Measurements from ENCODE around the gene TP53BP2.
"Not testable (repeated sequence)": the region's sequence is repeated elsewhere in the genome, so short reads cannot be mapped to it uniquely, and the experiment has no call there.

Gene TP53BP2

DNA sequence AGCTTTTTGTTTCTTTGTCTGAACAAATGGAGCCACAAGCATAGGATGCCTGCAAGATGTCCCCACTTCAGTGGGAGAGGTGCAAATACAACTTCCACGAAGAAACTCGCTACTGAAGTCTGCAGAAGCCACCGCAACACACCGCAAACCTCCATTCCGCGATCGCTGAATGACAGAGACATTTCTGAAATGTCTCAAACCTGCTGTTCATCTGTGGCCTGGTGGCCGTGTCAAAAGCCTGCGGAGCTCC, 1.0 kb downstream of the TP53BP2 start:
- Histone ChIP-seq H4K20me1 (ENCODE audit: insufficient read depth) (peaks cover 10% of the 10 kb centered on the region; the same call in 1 of the 2 replicates), H3K27ac (peak overlapping the region; percentile 88), H3K27me3 (ENCODE audit: insufficient read depth, low read depth) (no peaks in the 10 kb centered on the region), H3K4me1 (ENCODE audit: low read depth, poor library complexity, severe bottlenecking) (peaks cover 43% of the 10 kb centered on the region), H3K4me3 (IDR thresholded peaks at IDR 0.05; ENCODE audit: insufficient read depth, low read depth, low read length) (peak overlapping the region; percentile 70), H3K79me2 (ENCODE audit: insufficient read depth, low read depth) (peaks cover 47% of the 10 kb centered on the region), H2AFZ (ENCODE audit: low read depth) (peak overlapping the region; percentile 76), H3K9ac (peak overlapping the region; percentile 96), H3K4me2 (peak overlapping the region; percentile 67), H3K36me3 (ENCODE audit: insufficient read depth) (no peaks in the 10 kb centered on the region)
- TF ChIP-seq, protein P1, sequence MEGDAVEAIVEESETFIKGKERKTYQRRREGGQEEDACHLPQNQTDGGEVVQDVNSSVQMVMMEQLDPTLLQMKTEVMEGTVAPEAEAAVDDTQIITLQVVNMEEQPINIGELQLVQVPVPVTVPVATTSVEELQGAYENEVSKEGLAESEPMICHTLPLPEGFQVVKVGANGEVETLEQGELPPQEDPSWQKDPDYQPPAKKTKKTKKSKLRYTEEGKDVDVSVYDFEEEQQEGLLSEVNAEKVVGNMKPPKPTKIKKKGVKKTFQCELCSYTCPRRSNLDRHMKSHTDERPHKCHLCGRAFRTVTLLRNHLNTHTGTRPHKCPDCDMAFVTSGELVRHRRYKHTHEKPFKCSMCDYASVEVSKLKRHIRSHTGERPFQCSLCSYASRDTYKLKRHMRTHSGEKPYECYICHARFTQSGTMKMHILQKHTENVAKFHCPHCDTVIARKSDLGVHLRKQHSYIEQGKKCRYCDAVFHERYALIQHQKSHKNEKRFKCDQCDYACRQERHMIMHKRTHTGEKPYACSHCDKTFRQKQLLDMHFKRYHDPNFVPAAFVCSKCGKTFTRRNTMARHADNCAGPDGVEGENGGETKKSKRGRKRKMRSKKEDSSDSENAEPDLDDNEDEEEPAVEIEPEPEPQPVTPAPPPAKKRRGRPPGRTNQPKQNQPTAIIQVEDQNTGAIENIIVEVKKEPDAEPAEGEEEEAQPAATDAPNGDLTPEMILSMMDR (conservative IDR thresholded peaks at IDR 0.05; ENCODE audit: low read depth, low read length): no peak

DNA sequence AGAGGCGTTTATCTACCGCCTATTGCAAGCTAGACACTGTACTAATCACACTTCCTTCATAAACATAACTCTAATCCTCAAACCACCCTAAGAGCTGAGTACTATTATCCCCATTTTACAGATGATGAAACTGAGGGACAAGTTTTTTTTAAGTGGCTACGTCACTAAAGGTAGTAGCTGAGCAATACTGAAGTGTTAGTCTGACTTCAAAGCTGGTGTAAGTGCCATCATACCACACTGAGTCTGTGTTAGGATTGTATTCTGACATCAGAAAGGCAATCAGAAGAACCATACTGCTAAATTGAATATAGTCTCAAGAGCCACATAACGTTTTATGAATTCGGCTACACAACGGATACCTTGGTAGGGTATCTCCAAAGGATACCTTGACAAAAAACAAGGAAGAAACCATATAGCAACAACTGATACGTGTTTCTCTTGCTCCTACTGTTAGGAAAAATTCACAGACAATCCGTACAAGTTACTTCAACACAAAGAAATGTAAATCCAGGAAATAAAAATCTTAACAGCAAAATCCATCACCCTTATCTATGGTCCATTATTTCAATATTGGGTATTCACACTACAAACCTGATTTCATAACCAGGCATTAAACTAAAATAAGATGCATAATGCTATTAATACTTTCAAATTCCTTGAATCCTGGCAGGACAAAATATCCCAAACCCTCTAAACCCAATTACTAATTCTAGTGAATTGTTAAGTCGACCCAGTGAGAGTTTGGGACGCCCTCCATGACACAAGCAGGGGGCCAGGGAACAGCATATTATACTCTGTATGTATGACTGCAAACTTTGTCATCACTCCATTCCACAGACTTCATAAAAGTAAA, 1.6 kb downstream of the TP53BP2 start:
- Histone ChIP-seq H3K4me2 (peak overlapping the region; percentile 67), H3K79me2 (ENCODE audit: insufficient read depth, low read depth) (peaks cover 53% of the 10 kb centered on the region), H3K4me3 (IDR thresholded peaks at IDR 0.05; ENCODE audit: insufficient read depth, low read depth, low read length) (peak overlapping the region; percentile 70), H3K4me1 (ENCODE audit: low read depth, poor library complexity, severe bottlenecking) (peaks cover 45% of the 10 kb centered on the region), H4K20me1 (ENCODE audit: insufficient read depth) (peaks cover 14% of the 10 kb centered on the region), H3K27me3 (ENCODE audit: insufficient read depth, low read depth) (no peaks in the 10 kb centered on the region), H2AFZ (ENCODE audit: low read depth) (0 out of 2 replicates have a peak overlapping the region, but pooled peaks have one; percentile 76), H3K27ac (peak overlapping the region; percentile 88; the same call in 1 of the 2 replicates), H3K36me3 (ENCODE audit: insufficient read depth) (no peaks in the 10 kb centered on the region), H3K9ac (no peak overlapping the region; the same call in 1 of the 2 replicates)
- TF ChIP-seq, protein P1 (conservative IDR thresholded peaks at IDR 0.05; ENCODE audit: low read depth, low read length): no peak

DNA sequence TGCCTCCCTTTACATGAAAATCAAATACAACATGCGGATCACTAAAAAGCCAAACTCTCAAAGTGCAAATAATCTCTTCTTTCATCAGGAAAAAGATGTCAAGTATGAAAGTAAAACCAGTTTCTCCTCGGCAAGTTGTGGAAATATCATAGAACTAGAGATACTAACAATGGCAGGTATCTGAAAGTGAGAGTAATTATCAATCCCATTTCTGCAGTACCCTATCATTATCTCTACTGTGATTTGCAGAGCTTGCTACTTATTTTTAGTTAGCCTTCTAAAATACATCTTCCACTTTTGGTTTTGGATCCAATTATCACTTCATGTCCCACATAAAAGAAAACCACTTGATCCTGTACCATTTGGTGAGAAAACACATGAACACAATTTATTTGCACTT, 3.0 kb downstream of the TP53BP2 start:
- Histone ChIP-seq H3K36me3 (ENCODE audit: insufficient read depth) (no peaks in the 10 kb centered on the region), H3K4me3 (IDR thresholded peaks at IDR 0.05; ENCODE audit: insufficient read depth, low read depth, low read length) (no peak overlapping the region), H4K20me1 (ENCODE audit: insufficient read depth) (peaks cover 17% of the 10 kb centered on the region), H3K4me1 (ENCODE audit: low read depth, poor library complexity, severe bottlenecking) (peaks cover 54% of the 10 kb centered on the region), H2AFZ (ENCODE audit: low read depth) (no peak overlapping the region), H3K79me2 (ENCODE audit: insufficient read depth, low read depth) (peaks cover 66% of the 10 kb centered on the region), H3K27ac (no peak overlapping the region; the same call in 1 of the 2 replicates), H3K4me2 (peak overlapping the region; percentile 59), H3K27me3 (ENCODE audit: insufficient read depth, low read depth) (no peaks in the 10 kb centered on the region), H3K9ac (no peak overlapping the region)
- TF ChIP-seq, protein P1 (conservative IDR thresholded peaks at IDR 0.05; ENCODE audit: low read depth, low read length): no peak

DNA sequence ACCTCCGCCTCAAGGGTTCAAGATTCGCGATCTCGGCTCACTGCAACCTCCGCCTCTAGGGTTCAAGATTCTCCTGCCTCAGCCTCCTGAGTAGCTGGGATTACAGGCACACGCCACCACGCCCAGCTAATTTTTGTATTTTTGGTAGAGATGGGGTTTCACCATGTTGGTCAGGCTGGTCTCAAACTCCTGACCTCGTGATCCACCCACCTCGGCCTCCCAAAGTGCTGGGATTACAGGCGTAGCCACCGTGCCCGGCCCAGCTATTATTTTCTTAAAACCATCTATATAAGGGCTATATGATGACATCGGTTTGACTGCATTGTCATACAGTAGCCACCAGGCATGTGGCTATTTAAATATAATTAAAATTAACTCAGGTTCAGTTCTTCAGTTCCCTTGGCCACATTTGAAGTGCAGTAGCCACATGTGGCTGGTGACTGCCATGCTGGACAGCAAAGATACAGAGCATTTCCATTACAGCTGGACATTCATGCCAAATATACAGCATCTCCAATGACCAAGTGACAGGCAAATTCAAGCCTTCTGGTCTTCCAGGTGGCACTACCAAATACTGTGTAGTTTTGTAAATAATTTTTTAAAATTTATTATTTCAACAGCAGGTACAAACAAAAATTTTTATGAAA, 3.6 kb downstream of the TP53BP2 start:
- H2AFZ ChIP-seq (ENCODE audit: low read depth); H3K27ac ChIP-seq; H3K27me3 ChIP-seq (ENCODE audit: insufficient read depth, low read depth); H3K9ac ChIP-seq; H3K36me3 ChIP-seq (ENCODE audit: insufficient read depth); H3K4me3 ChIP-seq (IDR thresholded peaks at IDR 0.05; ENCODE audit: insufficient read depth, low read depth, low read length): not testable (repeated sequence)
- H3K4me1 ChIP-seq (ENCODE audit: low read depth, poor library complexity, severe bottlenecking): peaks cover 55% of the 10 kb centered on the region
- H3K79me2 ChIP-seq (ENCODE audit: insufficient read depth, low read depth): peaks cover 69% of the 10 kb centered on the region
- peak overlapping the region; percentile 59 for H3K4me2 ChIP-seq
- H4K20me1 ChIP-seq (ENCODE audit: insufficient read depth): peaks cover 17% of the 10 kb centered on the region

DNA sequence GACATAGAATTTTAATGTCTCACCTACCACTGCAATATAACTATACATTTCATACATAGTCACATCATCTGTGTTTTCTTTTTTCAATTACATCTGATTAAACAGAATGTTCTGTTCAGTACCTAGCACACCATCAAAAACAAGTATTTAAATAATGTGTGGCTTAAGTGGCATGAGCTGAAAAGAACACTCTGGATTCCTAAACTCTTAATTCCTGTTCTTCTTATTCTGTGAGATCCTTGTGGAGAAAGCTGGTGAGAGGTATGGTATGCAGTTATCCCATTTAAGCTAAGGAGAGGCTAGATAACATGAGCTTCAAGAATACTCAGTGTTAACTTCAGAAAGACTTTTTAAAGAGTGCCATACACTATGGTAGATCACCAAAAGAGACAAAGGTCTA, 5.5 kb downstream of the TP53BP2 start:
- Histone ChIP-seq H3K4me3 (IDR thresholded peaks at IDR 0.05; ENCODE audit: insufficient read depth, low read depth, low read length) (no peak overlapping the region), H3K27ac (no peak overlapping the region), H3K36me3 (ENCODE audit: insufficient read depth) (no peaks in the 10 kb centered on the region), H3K4me2 (no peak overlapping the region), H3K9ac (no peak overlapping the region), H4K20me1 (ENCODE audit: insufficient read depth) (peaks cover 17% of the 10 kb centered on the region), H2AFZ (ENCODE audit: low read depth) (no peak overlapping the region), H3K4me1 (ENCODE audit: low read depth, poor library complexity, severe bottlenecking) (peaks cover 71% of the 10 kb centered on the region), H3K79me2 (ENCODE audit: insufficient read depth, low read depth) (peaks cover 88% of the 10 kb centered on the region), H3K27me3 (ENCODE audit: insufficient read depth, low read depth) (no peaks in the 10 kb centered on the region)
- TF ChIP-seq, protein P1 (conservative IDR thresholded peaks at IDR 0.05; ENCODE audit: low read depth, low read length): no peak

Data from KMS-11 (cell line).